Stomach smooth muscle (tissue), 2 donors: ENCODE measurements around the gene SASS6.

Source experiments
- H3K27ac ChIP-seq: one replicate; pipeline ENCODE4 v1.7.0; 2013; ENCODE audit warnings: mild to moderate bottlenecking, low read length, inconsistent platforms
- H3K27me3 ChIP-seq, 2 donors: one replicate each; pipeline ENCODE4 v1.7.0; 2013; ENCODE audit warnings: low read length in 2 of 2; ENCODE audit not compliant: insufficient read depth in 2 of 2, control insufficient read depth in 1 of 2
- H3K36me3 ChIP-seq, 2 donors: one replicate each; pipeline ENCODE4 v1.7.0; 2013; ENCODE audit warnings: low read length in 2 of 2; ENCODE audit not compliant: control insufficient read depth in 2 of 2, insufficient read depth in 2 of 2
- H3K4me1 ChIP-seq: one replicate; pipeline ENCODE4 v1.7.0; 2013; ENCODE audit warnings: low read length; ENCODE audit not compliant: control insufficient read depth, insufficient read depth
- H3K4me3 ChIP-seq, 2 donors: one replicate each; pipeline ENCODE4 v1.7.0; 2013; ENCODE audit warnings: low read length in 2 of 2
- H3K9ac ChIP-seq, 2 donors: one replicate each; pipeline ENCODE4 v1.7.0; 2013; ENCODE audit warnings: low read length in 2 of 2, mild to moderate bottlenecking in 1 of 2
- H3K9me3 ChIP-seq, 2 donors: one replicate each; pipeline ENCODE4 v1.7.0; 2013; ENCODE audit warnings: low read length in 2 of 2; ENCODE audit not compliant: control insufficient read depth in 2 of 2
- donor health status: healthy.
- donor health status: Pancreatic carcinoma.

Gene SASS6, protein sequence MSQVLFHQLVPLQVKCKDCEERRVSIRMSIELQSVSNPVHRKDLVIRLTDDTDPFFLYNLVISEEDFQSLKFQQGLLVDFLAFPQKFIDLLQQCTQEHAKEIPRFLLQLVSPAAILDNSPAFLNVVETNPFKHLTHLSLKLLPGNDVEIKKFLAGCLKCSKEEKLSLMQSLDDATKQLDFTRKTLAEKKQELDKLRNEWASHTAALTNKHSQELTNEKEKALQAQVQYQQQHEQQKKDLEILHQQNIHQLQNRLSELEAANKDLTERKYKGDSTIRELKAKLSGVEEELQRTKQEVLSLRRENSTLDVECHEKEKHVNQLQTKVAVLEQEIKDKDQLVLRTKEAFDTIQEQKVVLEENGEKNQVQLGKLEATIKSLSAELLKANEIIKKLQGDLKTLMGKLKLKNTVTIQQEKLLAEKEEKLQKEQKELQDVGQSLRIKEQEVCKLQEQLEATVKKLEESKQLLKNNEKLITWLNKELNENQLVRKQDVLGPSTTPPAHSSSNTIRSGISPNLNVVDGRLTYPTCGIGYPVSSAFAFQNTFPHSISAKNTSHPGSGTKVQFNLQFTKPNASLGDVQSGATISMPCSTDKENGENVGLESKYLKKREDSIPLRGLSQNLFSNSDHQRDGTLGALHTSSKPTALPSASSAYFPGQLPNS

DNA sequence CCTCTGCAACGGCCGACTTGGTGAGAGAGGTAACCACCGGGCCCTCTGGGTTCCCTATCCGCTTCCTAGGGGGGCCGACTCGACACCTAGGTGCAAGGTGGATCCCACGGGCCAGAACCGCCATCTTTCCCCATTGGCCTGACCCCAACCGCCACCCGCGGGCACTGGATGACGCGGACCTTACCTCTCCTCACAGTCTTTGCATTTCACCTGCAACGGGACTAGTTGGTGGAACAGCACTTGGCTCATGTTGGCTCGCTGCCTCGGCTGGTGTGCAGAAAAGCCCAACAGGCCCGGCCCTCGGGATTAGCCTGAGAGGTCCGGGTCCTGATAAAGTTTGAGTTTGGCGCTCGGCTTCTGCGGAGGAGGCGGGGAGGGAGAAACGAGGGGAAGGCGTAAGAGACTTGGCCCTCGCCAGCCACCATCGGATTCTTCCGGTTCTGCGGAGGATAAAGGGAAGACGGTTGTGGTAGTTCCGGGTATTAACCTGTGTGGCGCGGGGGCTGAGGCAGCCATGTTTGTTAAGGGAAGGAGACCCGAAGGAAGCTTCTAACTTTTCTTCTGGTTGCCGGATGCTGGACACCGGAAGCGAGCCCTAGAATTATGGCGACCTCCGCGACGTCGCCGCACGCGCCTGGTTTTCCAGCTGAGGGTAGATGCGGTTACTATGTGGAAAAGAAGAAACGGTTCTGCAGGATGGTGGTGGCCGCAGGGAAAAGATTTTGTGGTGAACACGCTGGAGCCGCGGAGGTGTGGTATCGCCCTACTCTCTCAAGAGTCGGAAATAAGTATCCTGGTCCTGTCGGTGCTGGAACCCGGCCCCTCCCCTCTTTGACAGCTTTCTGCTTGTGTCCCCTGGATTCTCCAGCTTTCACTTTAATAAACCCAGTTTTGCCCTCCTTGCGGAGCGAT, at the start of gene SASS6, which contains the start of gene TRMT13:
SASS6 (minus strand) TSS at position 365 of the 912 bp plus-strand sequence; CDS start at position 249, 116 bp downstream.
TRMT13 (plus strand) TSS at position 598 of the 912 bp plus-strand sequence; CDS start at position 604, 6 bp downstream.
- Histone ChIP-seq H3K9me3 (no peaks in the 10 kb centered on the region), H3K9ac (peak within 1 kb of the TSS; percentile 68 to 82), H3K27ac (no peak within 1 kb of the TSS), H3K27me3 (no peaks in the 10 kb centered on the region), H3K36me3 (peaks cover 5 to 9% of the 10 kb centered on the region in 2 donors), H3K4me3 (peak within 1 kb of the TSS; percentile 94 to 96), H3K4me1 (no peaks in the 10 kb centered on the region)

DNA sequence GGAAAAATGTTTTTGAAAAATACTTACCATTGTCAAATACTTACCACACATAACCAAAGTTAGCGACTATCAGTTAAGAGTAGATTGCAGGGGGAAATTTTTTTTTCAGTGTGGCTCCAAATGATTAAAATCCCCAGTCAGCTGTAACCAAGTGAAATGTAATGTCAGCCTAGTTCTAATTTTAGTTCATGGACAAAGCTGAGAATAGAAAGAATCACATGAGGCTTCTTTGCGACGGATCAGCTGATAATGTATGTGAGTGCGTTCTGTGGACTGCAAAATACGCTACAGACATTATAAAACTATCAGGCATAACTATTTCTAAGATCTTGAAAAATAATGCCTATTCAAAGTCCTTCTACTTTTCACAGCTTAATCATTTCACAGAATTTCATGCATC, 45.4 kb upstream of the SASS6 start, which contains the start of gene LRRC39:
LRRC39 (minus strand) TSS at position 166 of the 400 bp plus-strand sequence. CDS start 9,740 bp downstream, outside the sequence.
- Histone ChIP-seq H3K9ac (no peak within 1 kb of the TSS), H3K27ac (no peak within 1 kb of the TSS), H3K9me3 (no peaks in the 10 kb centered on the region), H3K4me3 (no peak within 1 kb of the TSS), H3K27me3 (no peaks in the 10 kb centered on the region), H3K4me1 (no peaks in the 10 kb centered on the region), H3K36me3 (no peaks in the 10 kb centered on the region)

DNA sequence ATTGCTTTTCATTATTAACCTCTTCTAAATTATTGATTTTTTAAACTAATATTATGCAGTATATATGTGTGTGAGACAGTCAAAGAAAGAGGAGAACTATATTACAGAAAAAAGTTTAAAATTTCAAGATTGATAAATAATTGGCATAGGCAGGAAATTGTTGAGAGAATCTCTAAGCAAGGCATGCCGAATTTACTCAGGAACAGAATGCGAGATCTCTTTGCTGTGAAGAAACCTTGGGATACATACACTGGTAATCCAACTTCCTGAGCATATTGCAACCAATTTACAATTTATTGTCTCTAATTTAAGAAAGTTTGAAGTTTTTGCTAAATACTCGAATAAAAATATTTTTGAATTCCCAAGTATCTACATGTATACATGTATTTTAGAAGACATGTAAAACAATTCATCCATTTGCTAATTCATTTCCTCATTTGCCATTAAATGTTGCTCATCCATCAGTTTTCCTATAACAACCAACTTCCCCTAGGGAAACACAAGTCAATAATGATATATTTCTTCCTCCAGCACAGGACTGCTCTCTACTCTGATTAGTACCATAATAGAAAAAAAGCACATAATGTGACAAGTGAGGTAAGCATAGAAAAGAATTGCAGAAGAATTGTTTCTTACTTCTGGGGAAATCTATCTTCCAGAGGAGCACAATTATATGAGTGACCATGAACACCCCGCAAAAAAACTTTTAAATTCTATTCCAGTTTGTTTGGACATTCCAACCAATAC, 44.7 kb upstream of the SASS6 start:
- no peak overlapping the region for H3K4me3 ChIP-seq

DNA sequence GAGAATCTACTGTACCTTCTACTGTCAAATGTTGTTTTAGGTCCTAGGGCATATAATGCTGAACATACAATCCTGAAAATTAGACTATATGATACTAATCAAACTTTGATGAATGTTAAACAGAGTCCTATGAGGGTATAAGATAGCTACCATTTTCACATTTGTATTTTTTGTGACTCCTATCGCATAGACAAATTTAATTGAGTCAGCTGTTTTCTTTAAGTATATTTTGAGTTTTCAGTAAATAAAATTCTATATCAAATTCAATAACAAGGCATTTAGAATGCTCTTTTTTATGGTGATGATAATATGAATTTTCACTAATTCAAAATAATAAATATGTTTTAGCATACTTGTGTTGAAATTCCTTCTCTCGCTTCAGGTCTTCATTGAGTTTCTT, 35.3 kb upstream of the SASS6 start:
- no peaks in the 10 kb centered on the region for H3K4me1 ChIP-seq
- no peaks in the 10 kb centered on the region for H3K27me3 ChIP-seq
- no peaks in the 10 kb centered on the region for H3K36me3 ChIP-seq
- H3K9me3 ChIP-seq: no peaks in the 10 kb centered on the region
- H3K4me3 ChIP-seq: no peak overlapping the region
- no peak overlapping the region for H3K27ac ChIP-seq
- H3K9ac ChIP-seq: no peak overlapping the region

More for the DNA sequence above, 44.7 kb upstream of the SASS6 start:
- H3K4me1 ChIP-seq: no peaks in the 10 kb centered on the region
- no peaks in the 10 kb centered on the region for H3K36me3 ChIP-seq
- no peak overlapping the region for H3K27ac ChIP-seq
- H3K9ac ChIP-seq: no peak overlapping the region
- H3K9me3 ChIP-seq: no peaks in the 10 kb centered on the region
- no peaks in the 10 kb centered on the region for H3K27me3 ChIP-seq

DNA sequence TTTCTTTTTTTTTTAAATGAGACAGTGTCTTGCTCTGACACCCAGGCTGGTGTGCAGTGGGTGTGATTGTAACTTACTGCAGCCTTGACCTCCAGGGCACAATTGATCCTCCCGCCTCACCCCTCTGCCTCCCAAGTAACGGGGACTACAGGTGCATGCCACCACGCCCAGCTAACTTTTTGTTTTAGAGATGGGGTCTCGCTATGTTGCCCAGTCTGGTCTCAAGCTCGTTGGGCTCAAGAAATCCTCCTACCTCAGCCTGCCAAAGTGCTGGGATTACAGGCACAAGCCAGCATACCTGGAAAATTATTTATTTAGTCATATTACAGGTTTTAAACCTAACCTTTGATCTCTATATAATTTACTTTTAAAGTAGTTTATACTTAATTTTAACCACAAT, 32.0 kb upstream of the SASS6 start:
- no peaks in the 10 kb centered on the region for H3K9me3 ChIP-seq
- no peaks in the 10 kb centered on the region for H3K36me3 ChIP-seq
- no peak overlapping the region for H3K27ac ChIP-seq
- H3K4me3 ChIP-seq: no peak overlapping the region
- no peaks in the 10 kb centered on the region for H3K4me1 ChIP-seq
- H3K27me3 ChIP-seq: no peaks in the 10 kb centered on the region
- H3K9ac ChIP-seq: no peak overlapping the region

DNA sequence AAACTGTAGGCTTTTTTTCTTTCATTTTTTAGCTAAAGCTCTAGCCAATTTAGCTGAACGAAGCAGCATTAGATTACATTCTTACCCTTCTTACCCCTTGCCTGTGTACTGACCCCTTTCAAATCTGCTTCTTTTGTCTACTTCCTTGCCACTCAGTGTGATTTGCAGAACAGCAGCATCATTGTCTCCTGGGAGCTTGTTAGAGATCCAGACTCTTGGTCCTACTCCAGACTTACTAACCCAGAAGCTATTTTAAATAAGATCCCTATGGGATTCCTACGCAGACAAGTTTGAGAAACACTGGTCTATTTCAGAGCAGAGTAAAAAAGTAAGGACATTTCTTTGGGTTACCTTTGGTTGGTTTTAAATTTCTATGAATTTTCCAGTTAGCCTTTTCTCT, 31.5 kb upstream of the SASS6 start:
- no peaks in the 10 kb centered on the region for H3K9me3 ChIP-seq
- H3K9ac ChIP-seq: no peak overlapping the region
- no peaks in the 10 kb centered on the region for H3K4me1 ChIP-seq
- H3K36me3 ChIP-seq: no peaks in the 10 kb centered on the region
- no peaks in the 10 kb centered on the region for H3K27me3 ChIP-seq
- H3K27ac ChIP-seq: no peak overlapping the region
- no peak overlapping the region for H3K4me3 ChIP-seq

DNA sequence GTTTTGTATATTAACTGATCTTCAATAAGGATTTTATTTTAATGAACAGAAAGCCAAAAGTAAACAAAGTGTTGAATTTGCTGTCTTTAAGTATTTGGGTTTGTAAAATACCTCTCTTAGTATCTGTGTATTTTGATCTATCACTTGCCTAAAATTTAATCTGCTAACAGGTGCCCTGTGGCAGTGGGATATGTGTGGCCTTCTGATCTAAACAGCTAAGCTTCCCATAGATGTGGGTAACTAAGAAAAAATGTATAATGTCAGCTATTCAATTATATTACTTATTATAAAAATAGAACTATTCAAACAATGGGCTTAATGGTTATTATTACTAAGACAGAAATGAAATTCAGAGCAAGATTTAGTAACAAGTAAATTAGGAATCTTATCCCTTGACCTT, 30.2 kb upstream of the SASS6 start:
- Histone ChIP-seq H3K4me3 (no peak overlapping the region), H3K4me1 (no peaks in the 10 kb centered on the region), H3K27ac (no peak overlapping the region), H3K9ac (no peak overlapping the region), H3K27me3 (no peaks in the 10 kb centered on the region), H3K36me3 (no peaks in the 10 kb centered on the region), H3K9me3 (no peaks in the 10 kb centered on the region)

DNA sequence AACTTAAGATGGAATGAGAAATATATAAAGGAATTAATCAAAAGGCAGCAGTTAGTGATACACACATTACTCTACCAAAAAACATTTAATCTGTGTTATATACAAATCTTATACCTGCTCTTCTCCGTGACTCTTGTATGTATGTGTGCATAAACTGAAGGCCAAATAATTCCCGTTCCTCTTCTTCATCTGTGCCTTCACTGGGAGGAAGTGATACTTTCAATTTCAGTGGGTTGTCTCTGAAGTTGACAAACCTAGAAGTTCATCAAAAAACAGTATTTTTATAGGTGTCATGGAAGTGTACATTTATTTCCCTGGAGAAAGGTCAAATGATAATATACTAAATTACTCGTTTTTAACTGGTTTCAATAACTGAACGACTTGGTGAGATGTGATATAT, 19.5 kb upstream of the SASS6 start:
- Histone ChIP-seq H3K27me3 (no peaks in the 10 kb centered on the region), H3K36me3 (peaks cover 7 to 8% of the 10 kb centered on the region in 2 donors), H3K27ac (no peak overlapping the region), H3K4me1 (no peaks in the 10 kb centered on the region), H3K9me3 (no peaks in the 10 kb centered on the region), H3K4me3 (no peak overlapping the region), H3K9ac (no peak overlapping the region)

DNA sequence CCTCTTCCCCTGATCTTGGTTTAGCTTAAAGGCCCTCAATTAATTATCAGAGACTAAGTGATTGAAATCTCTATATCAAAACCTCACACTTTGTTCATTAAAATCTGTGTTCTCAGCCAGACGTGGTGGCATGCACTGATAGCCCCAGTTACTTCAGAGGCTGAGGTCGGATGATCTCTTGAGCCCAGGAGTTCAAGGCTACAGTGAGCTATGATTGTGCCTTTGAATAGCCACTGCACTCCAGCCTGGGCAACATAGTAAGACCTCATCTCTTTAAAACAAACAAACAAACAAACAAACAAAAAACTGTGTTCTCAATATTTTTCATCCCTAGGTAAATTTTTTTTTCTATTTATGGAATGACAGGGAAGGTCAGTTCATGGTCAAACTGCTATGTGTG, 18.9 kb upstream of the SASS6 start:
- Histone ChIP-seq H3K9ac (no peak overlapping the region), H3K4me1 (no peaks in the 10 kb centered on the region), H3K27ac (no peak overlapping the region), H3K36me3 (peaks cover 8 to 9% of the 10 kb centered on the region in 2 donors), H3K9me3 (no peaks in the 10 kb centered on the region), H3K4me3 (no peak overlapping the region), H3K27me3 (no peaks in the 10 kb centered on the region)

DNA sequence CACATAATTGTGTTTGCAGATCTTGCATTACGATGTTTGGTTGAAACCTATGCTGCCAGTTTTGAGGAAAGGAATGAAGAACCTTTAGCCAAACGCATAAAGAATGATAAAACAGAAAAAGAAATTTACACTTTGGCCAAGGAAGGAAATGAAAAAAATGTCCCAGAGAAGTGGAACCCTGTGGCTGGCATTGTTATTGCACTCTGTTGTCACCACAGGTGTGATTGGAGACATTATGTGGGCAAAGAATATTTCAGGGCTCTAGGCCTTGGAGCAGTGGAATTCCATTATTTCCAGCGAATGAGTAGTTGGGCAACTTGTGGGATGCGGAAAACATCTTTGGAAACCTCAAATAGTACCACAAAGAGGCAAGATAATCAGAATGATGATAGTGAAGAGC, 15.1 kb upstream of the SASS6 start:
- peaks cover 22 to 23% of the 10 kb centered on the region in 2 donors for H3K36me3 ChIP-seq
- H3K27me3 ChIP-seq: no peaks in the 10 kb centered on the region

More for the DNA sequence above, 15.1 kb upstream of the SASS6 start:
- Histone ChIP-seq H3K27ac (no peak overlapping the region), H3K9me3 (no peaks in the 10 kb centered on the region), H3K4me1 (no peaks in the 10 kb centered on the region), H3K9ac (no peak overlapping the region), H3K4me3 (no peak overlapping the region)
